Skeletal muscle satellite cell (primary cell): ENCODE results near the gene GSS.
A peak's percentile ranks its signal among the peaks of the same experiment; 100 is the strongest.
"Not testable (repeated sequence)": the region's sequence is repeated elsewhere in the genome, so short reads cannot be mapped to it uniquely, and the experiment has no call there.

Experiments used
- H3K27me3 ChIP-seq: 2 replicates; pipeline ENCODE4 v1.7.0; 2013; ENCODE audit warnings: low read length; ENCODE audit not compliant: control insufficient read depth, insufficient read depth
- H3K36me3 ChIP-seq: 2 replicates; pipeline ENCODE4 v1.7.0; 2013; ENCODE audit warnings: mild to moderate bottlenecking, control low read depth, low read length; ENCODE audit not compliant: insufficient read depth
- H3K4me1 ChIP-seq: 2 replicates; pipeline ENCODE4 v1.7.0; 2013; ENCODE audit warnings: low read length; ENCODE audit not compliant: control insufficient read depth, insufficient read depth
- H3K4me2 ChIP-seq: 2 replicates; pipeline ENCODE4 v1.7.0; 2013; ENCODE audit warnings: mild to moderate bottlenecking, low read length
- H3K4me3 ChIP-seq: 2 replicates; pipeline ENCODE4 v1.7.0; 2013; ENCODE audit warnings: low read length
- H3K9ac ChIP-seq: 2 replicates; pipeline ENCODE4 v1.7.0; 2013; ENCODE audit warnings: mild to moderate bottlenecking, low read depth, low read length, moderate library complexity
- H3K9me3 ChIP-seq: replicated peaks from 2 replicates; pipeline ENCODE4 v1.7.0; 2013; ENCODE audit warnings: mild to moderate bottlenecking, control low read depth, low read length

The GSS gene

GRCh38 chr20:34915749-34916455, 39.7 kb downstream of the GSS start:
- peaks cover under 1% of the 10 kb centered on the region for H3K36me3 ChIP-seq
- H3K9me3 ChIP-seq: no peaks in the 10 kb centered on the region
- H3K4me2 ChIP-seq: no peak overlapping the region
- no peaks in the 10 kb centered on the region for H3K4me1 ChIP-seq
- H3K27me3 ChIP-seq: no peaks in the 10 kb centered on the region
- no peak overlapping the region for H3K9ac ChIP-seq
- H3K4me3 ChIP-seq: no peak overlapping the region

DNA sequence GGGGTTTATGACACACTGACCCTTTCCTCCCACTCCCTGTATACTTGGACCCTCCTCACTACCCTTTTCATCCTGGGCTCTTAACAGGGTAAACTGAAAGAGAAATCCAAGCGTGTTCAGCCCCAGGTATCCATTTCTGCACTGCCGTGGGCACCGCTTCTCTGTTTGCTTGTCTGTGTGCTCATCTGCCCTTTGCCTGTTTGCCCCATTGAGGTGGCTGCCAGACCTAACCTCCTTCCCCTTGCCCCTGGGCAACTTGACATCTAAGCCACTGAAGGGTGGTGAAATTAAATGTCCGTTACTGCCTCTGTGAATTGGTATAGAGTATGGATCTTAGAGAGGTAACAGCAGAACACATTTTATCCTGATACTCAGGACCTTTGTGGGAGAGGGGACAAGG, 40.5 kb downstream of the GSS start:
- H3K4me3 ChIP-seq: no peak overlapping the region
- H3K4me2 ChIP-seq: no peak overlapping the region
- no peaks in the 10 kb centered on the region for H3K27me3 ChIP-seq
- no peaks in the 10 kb centered on the region for H3K4me1 ChIP-seq
- H3K9me3 ChIP-seq: no peaks in the 10 kb centered on the region
- H3K36me3 ChIP-seq: no peaks in the 10 kb centered on the region
- no peak overlapping the region for H3K9ac ChIP-seq

DNA sequence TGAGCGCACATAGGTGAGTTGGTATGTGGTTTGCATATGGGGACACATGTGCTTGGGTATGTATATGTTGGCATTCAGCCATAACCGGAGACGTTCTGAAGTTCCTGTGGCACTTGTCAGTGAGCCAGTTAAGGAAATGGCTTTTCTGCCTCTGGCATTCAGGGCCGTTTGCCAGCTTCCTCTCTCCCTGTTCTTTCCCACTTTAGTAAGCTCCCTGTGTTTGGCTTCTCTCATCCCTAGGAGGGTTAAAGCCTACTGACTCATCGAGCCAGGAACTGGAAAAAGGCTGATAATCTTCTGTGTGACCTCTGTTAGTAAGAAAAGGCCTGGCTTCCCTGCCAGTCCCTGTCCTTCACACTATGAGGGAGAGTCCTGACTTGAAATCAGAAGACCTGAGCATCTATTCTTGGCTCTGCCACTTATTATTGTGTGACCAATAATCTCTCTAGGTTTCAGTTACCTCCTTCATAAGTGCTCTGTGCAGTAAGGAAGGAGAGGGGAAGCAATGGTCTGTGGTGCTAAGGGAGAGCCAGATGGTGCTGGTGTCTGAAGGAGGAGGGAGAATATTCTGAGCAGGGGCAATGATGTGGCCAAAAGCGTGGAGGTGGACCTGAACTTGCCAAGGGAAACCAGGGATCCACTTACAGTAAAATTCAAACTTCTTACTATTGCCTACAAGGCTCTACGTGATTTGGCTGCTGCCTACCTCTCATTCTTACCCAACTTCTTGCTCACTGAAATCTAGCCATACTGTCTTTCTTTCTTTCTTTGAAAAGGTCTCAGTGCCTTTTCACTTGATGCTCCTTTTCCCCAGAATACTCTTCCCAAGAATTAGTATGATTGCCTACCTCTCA, 47.8 kb downstream of the GSS start:
- Histone ChIP-seq H3K27me3 (no peaks in the 10 kb centered on the region), H3K4me2 (peak overlapping the region; percentile 38), H3K4me3 (no peak overlapping the region), H3K36me3 (no peaks in the 10 kb centered on the region), H3K9ac (peak overlapping the region; percentile 24), H3K9me3 (no peaks in the 10 kb centered on the region), H3K4me1 (peaks cover 16% of the 10 kb centered on the region)

DNA sequence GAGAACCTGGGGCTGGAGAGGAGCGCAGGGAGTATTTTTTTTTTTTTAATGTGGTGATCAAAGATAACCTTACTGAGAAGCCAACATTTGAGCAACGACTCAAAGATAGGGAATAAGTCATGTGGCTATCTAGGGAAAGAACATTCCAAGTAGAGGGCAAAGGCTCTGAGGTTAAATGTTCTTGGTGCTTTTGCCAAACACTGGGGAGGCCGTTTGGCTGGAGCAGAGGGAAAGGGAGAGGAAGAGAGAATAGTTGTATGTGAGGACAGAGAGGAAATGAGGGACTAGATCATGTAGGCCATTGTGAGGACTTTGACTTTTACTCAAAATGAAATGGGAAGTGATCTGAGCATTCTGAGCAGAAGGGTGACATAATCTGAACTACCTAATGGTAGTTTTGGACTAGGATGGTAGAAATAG, 51.4 kb downstream of the GSS start:
- Histone ChIP-seq H3K4me3 (no peak overlapping the region), H3K9ac (no peak overlapping the region), H3K4me1 (peaks cover 19% of the 10 kb centered on the region), H3K27me3 (no peaks in the 10 kb centered on the region), H3K36me3 (no peaks in the 10 kb centered on the region), H3K4me2 (no peak overlapping the region), H3K9me3 (no peaks in the 10 kb centered on the region)

DNA sequence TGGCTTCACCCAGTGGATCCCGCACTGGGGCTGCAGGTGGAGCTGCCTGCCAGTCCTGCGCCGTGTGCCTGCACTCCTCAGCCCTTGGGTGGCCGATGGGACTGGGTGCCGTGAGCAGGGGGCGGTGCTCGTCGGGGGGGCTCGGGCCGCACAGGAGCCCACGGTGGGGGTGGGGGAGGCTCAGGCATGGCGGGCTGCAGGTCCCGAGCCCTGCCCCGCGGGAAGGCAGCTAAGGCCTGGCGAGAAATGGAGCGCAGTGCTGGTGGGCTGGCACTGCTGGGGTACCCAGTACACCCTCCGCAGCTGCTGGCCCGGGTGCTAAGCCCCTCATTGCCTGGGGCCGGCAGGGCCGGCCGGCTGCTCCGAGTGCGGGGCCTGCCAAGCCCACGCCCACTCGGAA, 56.9 kb downstream of the GSS start:
- H3K27me3 ChIP-seq, H3K9me3 ChIP-seq, H3K4me3 ChIP-seq, H3K9ac ChIP-seq, H3K4me1 ChIP-seq, H3K4me2 ChIP-seq, H3K36me3 ChIP-seq: not testable (repeated sequence)

- not testable (repeated sequence) for H3K9me3 ChIP-seq, H3K27me3 ChIP-seq, H3K4me1 ChIP-seq, H3K4me2 ChIP-seq, H3K4me3 ChIP-seq, H3K36me3 ChIP-seq, H3K9ac ChIP-seq
Measured at GRCh38 chr20:34898129-34898528, 57.5 kb downstream of the GSS start.

GRCh38 chr20:34896086-34896621, 59.5 kb downstream of the GSS start:
- no peak overlapping the region for H3K4me2 ChIP-seq
- no peaks in the 10 kb centered on the region for H3K36me3 ChIP-seq
- no peaks in the 10 kb centered on the region for H3K9me3 ChIP-seq
- no peak overlapping the region for H3K9ac ChIP-seq
- H3K4me3 ChIP-seq: no peak overlapping the region
- H3K27me3 ChIP-seq: no peaks in the 10 kb centered on the region
- H3K4me1 ChIP-seq: peaks cover 9% of the 10 kb centered on the region

DNA sequence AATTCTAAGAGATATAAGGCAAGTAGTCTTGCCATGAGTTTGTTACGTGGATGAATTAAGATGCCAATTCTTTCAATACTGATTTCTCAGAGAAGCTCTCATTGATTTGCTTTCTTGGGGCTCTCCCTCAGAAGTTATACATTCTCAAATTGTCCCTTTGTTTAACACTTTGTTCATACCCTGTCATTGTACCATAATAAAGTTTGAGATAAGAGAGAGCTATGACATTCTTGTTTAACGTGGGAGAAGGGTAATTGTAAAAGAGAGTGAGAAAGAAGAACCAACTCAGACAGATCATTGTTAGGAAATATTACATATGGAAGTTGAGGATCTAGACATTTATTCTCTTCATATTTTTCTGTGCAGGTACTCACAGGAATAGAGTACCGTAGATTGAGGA, 60.1 kb downstream of the GSS start:
- Histone ChIP-seq H3K36me3 (no peaks in the 10 kb centered on the region), H3K4me3 (no peak overlapping the region), H3K27me3 (no peaks in the 10 kb centered on the region), H3K9ac (no peak overlapping the region), H3K9me3 (no peaks in the 10 kb centered on the region), H3K4me2 (no peak overlapping the region), H3K4me1 (peaks cover 14% of the 10 kb centered on the region)

- Histone ChIP-seq H3K4me3 (no peak overlapping the region), H3K27me3 (no peaks in the 10 kb centered on the region), H3K36me3 (no peaks in the 10 kb centered on the region), H3K4me1 (peaks cover 11% of the 10 kb centered on the region), H3K4me2 (no peak overlapping the region), H3K9me3 (no peaks in the 10 kb centered on the region), H3K9ac (no peak overlapping the region)
Measured at GRCh38 chr20:34894723-34895122, 60.9 kb downstream of the GSS start.

DNA sequence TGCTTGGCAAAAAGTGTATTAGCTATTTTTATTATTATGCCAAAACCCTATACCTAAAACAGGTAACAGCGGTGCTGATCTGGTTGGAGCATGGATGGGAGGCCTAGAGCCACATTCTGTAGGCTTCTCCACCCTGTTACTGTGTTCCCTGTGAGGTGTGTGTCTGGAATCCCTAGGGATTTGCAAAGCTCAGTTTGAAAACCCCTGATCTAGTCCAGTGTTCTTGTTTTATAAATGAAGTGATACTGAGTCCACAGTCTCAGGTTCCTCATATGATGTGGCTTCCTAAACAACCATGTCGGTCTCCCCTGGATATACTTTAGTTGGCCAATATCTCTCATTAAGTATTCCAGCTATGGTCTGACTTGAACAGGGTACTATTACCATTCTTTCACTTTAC, 62.9 kb downstream of the GSS start:
- no peak overlapping the region for H3K4me3 ChIP-seq
- H3K9ac ChIP-seq: no peak overlapping the region
- H3K27me3 ChIP-seq: no peaks in the 10 kb centered on the region
- H3K9me3 ChIP-seq: no peaks in the 10 kb centered on the region
- no peaks in the 10 kb centered on the region for H3K36me3 ChIP-seq
- no peak overlapping the region for H3K4me2 ChIP-seq
- H3K4me1 ChIP-seq: peaks cover 11% of the 10 kb centered on the region

DNA sequence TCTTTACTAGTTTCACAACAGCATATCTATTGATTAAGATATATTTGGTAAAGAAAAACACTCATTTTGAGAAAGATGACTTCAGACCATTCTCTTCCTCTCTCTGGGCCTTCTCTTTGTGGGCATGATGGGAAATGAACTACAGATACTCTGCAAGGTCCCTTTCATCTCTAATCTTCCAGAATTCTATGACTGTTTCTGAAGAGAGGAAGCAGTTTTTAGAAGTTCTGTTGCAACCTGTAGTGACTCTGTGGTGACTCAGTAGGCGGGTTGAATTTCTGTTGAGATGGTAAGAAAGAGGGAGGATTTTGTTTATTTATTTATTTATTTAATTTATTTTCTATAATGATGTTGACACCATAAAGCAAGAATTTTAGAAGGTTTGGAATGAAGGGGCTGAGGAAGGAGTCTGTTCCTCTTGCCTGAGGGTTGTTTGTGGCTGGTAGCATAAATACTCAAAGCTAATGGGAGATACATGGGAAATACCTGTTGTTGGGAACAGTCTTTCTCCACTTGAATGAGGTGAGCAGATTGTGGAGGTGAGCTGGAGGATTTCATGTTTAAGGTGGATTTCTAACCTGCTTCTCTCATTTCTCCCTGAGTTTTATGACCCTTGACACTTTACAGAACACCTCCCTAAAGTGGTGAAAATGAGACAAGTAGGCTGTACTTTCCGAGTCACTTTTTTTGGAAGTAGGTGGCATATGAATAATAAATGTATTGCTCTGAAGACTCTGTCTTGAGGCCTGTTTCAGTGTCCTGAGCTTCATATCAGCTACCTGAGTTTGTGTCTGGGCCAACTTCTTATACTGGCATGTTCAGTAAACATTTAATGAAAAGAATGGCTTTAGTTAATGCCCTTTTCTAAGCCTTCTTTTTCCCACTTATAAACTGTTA, 64.2 kb downstream of the GSS start:
- Histone ChIP-seq H3K36me3 (no peaks in the 10 kb centered on the region), H3K9ac (no peak overlapping the region), H3K9me3 (no peaks in the 10 kb centered on the region), H3K4me3 (no peak overlapping the region), H3K4me1 (peaks cover 11% of the 10 kb centered on the region), H3K4me2 (no peak overlapping the region), H3K27me3 (no peaks in the 10 kb centered on the region)
